Epithelial cell of proximal tubule (primary cell): Measurements from ENCODE around the gene GSE1. TPM values are rescaled to one million over a fixed set of nuclear protein-coding genes. Genes with fewer than 3 reads are reported as not detected.

Source experiments
- DNase-seq: peaks from one replicate; pipeline ENCODE4 v3.0.0-alpha.2; 2011; ENCODE audit warnings: low read depth
- H3K4me3 ChIP-seq: 2 replicates; pipeline ENCODE4 v1.5.1; 2011; ENCODE audit warnings: low read depth, mild to moderate bottlenecking, low read length
- total RNA-seq: library from RNA; depleted of rRNA; stranded (reverse); fragments of >200 nt; gene quantifications from 2 replicates; pipeline ENCODE4 v1.2.3, GENCODE V29; 2015
- TF ChIP-seq, protein P1 (sequence below): conservative IDR thresholded peaks from 2 replicates; pipeline ENCODE4 v1.5.1; 2012; ENCODE audit warnings: low read depth, mild to moderate bottlenecking, low read length

GSE1 gene
- total RNA-seq, 1 donor from 2014 or later = 41.9 TPM

DNA sequence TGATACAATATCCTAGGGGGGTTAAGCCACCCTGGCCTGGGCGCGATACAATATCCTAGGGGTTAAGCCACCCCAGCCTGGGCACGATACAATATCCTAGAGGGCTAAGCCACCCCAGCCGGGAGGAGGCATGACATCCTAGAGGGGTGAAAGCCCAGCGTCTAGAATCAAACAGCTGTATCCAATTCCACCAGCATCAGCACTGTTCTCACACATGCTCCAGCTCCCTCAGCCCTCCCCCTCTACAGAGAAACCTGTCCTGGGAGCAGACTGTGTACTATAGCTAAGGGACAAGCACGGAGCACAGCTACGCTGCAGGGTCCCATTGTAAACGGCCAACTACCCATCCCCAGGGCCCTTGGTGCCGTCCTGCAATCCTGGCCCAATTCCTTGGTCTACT is 69.4 kb downstream of the GSE1 start:
- TF ChIP-seq, protein P1, sequence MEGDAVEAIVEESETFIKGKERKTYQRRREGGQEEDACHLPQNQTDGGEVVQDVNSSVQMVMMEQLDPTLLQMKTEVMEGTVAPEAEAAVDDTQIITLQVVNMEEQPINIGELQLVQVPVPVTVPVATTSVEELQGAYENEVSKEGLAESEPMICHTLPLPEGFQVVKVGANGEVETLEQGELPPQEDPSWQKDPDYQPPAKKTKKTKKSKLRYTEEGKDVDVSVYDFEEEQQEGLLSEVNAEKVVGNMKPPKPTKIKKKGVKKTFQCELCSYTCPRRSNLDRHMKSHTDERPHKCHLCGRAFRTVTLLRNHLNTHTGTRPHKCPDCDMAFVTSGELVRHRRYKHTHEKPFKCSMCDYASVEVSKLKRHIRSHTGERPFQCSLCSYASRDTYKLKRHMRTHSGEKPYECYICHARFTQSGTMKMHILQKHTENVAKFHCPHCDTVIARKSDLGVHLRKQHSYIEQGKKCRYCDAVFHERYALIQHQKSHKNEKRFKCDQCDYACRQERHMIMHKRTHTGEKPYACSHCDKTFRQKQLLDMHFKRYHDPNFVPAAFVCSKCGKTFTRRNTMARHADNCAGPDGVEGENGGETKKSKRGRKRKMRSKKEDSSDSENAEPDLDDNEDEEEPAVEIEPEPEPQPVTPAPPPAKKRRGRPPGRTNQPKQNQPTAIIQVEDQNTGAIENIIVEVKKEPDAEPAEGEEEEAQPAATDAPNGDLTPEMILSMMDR = no peak
- no peak overlapping the region for H3K4me3 ChIP-seq
- DNase-seq = no peak

- TF ChIP-seq, protein P1 = no peak
- no peak for DNase-seq
- H3K4me3 ChIP-seq = no peak overlapping the region
Measured at GRCh38 chr16:85683363-85683762, 70.2 kb downstream of the GSE1 start.

DNA sequence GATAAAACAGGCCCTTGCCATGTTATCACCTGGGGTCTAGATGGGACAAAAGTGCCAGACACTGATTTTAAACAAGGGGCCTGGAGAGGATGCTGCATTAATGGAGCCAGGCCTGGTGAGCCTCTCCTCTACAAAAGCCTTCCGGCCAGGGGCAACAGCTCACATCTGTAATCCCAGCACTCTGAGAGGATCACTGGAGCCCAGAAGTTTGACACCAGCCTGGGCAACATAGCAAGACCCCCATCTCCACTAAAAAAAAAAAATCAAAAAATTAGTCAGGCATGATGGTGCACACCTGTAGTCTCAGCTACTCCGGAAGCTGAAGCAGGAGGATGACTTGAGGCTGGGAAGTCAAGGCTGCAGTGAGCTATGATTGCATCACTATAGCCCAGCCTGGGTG is 72.1 kb downstream of the GSE1 start:
- no peak for DNase-seq
- TF ChIP-seq, protein P1 = no peak
- H3K4me3 ChIP-seq = no peak overlapping the region

- no peak overlapping the region for H3K4me3 ChIP-seq
Measured at GRCh38 chr16:85686912-85687591, 73.9 kb downstream of the GSE1 start.

GRCh38 chr16:85687651-85688471 is 74.7 kb downstream of the GSE1 start:
- TF ChIP-seq, protein P1 = no peak
- peak overlapping the region; percentile 78 for H3K4me3 ChIP-seq
- DNase-seq = no peak

More at GRCh38 chr16:85686912-85687591, 73.9 kb downstream of the GSE1 start:
- DNase-seq = no peak
- TF ChIP-seq, protein P1 = no peak

DNA sequence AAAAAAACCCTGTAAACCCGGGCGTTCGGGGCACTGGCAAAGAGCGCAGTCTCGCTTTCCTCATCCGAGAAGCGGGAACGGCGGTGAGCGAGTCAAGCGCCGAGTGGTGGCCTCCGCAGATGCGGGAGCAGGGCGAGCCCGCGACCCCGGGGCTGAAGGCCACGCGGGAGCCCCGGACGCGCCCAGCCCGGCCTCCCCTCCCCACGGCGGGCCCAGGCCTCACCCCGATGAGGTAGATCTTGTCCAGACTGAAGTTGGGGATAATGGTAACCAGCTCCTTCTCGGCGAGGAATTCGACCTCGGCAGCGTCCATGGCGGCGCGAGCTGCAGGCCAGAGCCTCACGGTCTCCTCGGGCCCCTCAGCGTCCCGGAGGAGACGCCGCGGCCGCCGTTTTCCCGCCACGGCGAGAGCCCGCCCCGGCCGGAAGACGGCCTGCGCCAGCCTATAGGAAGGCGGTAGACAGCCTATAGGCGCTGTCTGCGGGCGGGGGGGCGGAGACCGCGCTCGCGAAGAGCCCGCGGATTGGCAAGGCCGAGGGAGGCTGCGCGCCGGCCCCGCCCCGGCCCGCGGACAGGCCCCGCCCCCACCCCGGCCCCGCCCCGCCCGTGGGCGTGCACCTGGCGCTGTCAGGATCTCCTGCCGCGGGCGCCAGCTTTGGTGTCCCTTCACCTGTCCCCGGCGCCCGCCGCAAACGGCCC is 75.6 kb downstream of the GSE1 start, which contains the start of gene GINS2:
Gene GINS2, minus strand, starts transcription at position 369 of the 699 bp plus-strand sequence. Its CDS starts 56 bp downstream, at position 313.
- TF ChIP-seq, protein P1 = no peak
- no peak for DNase-seq
- H3K4me3 ChIP-seq = peak within 1 kb of the TSS; percentile 78
